ENCODE measurements around the gene TMEM97.

DNA sequence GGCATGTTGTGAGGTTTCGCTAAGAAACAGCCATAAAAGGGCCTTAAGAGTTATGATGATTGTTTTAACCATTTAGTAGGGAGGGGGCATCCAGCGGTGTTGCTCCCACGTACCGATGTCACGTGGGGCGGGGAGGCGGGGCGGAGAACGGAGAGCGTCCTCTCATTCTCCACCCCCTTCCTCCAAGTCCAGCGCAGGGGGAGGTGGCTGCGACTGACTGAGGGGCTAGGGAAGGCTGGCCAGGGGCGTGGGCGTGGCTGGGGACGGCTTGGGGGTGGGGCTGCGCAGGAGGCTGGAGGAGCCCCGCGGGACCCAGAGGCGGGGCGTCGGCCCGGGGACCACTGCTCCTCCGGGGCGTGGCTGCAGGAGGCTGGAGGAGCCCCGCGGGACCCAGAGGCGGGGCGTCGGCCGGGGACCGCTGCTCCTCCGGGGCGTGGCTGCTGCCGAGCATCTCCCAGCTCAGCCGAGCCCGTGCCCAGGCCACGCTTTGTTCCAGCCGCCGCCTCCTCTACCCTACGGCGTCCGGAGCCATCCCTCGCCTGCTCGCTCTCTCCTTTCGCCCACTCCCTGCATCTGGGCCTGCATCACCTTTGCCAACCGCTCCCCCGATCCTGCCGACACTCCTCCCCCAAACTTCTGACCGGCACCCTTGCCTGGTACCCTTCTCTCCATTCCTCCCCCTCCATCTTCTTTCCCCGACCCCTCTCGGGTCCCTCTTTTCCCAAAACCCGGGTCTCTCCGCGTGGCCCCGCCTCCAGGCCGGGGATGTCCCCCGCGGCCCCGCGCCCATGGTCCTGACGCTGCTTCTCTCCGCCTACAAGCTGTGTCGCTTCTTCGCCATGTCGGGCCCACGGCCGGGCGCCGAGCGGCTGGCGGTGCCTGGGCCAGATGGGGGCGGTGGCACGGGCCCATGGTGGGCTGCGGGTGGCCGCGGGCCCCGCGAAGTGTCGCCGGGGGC lies 52.5 kb downstream of the TMEM97 start, which contains the start of gene SARM1:
- TF ChIP-seq EZH2 (IDR thresholded peaks at IDR 0.05; ENCODE audit: borderline replicate concordance, insufficient read depth, low read length, poor library complexity, severe bottlenecking) (no peak), CTCF (IDR thresholded peaks at IDR 0.05; ENCODE audit: poor library complexity, severe bottlenecking) (no peak), RAD21 (conservative IDR thresholded peaks at IDR 0.05) (no peak), POLR2AphosphoS5 (IDR thresholded peaks at IDR 0.05) (peak; percentile 84), MXI1 (conservative IDR thresholded peaks at IDR 0.05; ENCODE audit: poor library complexity, severe bottlenecking) (no peak), TAF1 (IDR thresholded peaks at IDR 0.05; ENCODE audit: low read depth) (peak; percentile 48), EP300 (conservative IDR thresholded peaks at IDR 0.05; ENCODE audit: poor library complexity, severe bottlenecking) (no peak), SMC3 (conservative IDR thresholded peaks at IDR 0.05; ENCODE audit: poor library complexity) (no peak)
- TF ChIP-seq, protein P1, sequence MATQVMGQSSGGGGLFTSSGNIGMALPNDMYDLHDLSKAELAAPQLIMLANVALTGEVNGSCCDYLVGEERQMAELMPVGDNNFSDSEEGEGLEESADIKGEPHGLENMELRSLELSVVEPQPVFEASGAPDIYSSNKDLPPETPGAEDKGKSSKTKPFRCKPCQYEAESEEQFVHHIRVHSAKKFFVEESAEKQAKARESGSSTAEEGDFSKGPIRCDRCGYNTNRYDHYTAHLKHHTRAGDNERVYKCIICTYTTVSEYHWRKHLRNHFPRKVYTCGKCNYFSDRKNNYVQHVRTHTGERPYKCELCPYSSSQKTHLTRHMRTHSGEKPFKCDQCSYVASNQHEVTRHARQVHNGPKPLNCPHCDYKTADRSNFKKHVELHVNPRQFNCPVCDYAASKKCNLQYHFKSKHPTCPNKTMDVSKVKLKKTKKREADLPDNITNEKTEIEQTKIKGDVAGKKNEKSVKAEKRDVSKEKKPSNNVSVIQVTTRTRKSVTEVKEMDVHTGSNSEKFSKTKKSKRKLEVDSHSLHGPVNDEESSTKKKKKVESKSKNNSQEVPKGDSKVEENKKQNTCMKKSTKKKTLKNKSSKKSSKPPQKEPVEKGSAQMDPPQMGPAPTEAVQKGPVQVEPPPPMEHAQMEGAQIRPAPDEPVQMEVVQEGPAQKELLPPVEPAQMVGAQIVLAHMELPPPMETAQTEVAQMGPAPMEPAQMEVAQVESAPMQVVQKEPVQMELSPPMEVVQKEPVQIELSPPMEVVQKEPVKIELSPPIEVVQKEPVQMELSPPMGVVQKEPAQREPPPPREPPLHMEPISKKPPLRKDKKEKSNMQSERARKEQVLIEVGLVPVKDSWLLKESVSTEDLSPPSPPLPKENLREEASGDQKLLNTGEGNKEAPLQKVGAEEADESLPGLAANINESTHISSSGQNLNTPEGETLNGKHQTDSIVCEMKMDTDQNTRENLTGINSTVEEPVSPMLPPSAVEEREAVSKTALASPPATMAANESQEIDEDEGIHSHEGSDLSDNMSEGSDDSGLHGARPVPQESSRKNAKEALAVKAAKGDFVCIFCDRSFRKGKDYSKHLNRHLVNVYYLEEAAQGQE (IDR thresholded peaks at IDR 0.05; ENCODE audit: borderline replicate concordance) = peak; percentile 37

All from neural cell (in vitro differentiated cells).